Breast epithelium (tissue), 3 donors: ENCODE measurements around the gene CIZ1.

Source experiments
- POLR2AphosphoS5 ChIP-seq, 3 donors: sonication (generic); formaldehyde crosslinking; IDR thresholded peaks; one replicate each; pipeline ENCODE4 v1.6.1; 2017; ENCODE audit warnings: antibody characterized with exemption in 3 of 3
- TF ChIP-seq, protein P1 (sequence below), 3 donors: fragments of 450-650 bp; IDR thresholded peaks; one replicate each; pipeline ENCODE4 v1.5.1; 2016 to 2017; ENCODE audit warnings: antibody characterized with exemption in 3 of 3, mild to moderate bottlenecking in 3 of 3, moderate library complexity in 3 of 3

- TF ChIP-seq, protein P1, sequence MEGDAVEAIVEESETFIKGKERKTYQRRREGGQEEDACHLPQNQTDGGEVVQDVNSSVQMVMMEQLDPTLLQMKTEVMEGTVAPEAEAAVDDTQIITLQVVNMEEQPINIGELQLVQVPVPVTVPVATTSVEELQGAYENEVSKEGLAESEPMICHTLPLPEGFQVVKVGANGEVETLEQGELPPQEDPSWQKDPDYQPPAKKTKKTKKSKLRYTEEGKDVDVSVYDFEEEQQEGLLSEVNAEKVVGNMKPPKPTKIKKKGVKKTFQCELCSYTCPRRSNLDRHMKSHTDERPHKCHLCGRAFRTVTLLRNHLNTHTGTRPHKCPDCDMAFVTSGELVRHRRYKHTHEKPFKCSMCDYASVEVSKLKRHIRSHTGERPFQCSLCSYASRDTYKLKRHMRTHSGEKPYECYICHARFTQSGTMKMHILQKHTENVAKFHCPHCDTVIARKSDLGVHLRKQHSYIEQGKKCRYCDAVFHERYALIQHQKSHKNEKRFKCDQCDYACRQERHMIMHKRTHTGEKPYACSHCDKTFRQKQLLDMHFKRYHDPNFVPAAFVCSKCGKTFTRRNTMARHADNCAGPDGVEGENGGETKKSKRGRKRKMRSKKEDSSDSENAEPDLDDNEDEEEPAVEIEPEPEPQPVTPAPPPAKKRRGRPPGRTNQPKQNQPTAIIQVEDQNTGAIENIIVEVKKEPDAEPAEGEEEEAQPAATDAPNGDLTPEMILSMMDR (IDR thresholded peaks at IDR 0.05), result no peak
- no peak for TF ChIP-seq POLR2AphosphoS5 (IDR thresholded peaks at IDR 0.05)
These were observed 34.5 kb upstream of the CIZ1 start for GRCh38 chr9:128225770-128226411.
